ENCODE measurements around the gene SERPINE3.

DNA sequence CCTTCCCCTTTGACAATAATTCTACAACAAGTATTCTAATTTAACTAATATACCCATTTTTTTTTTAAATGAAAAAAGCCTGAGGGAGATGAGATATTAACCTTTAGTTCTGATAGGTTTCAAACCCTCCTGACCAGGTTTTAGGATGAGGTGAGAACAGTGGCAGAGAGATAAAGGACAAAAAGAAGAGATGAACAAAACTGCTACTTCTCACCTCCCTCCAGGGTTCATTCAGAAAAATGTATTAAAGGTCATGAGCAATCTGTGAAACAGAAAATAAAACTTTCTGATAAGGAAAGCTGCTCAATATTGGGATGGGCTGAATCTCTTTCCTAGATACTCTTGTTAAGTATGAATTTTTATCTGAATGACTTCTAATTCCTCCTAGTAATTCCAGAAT is 24.1 kb downstream of the SERPINE3 start:
- TF ChIP-seq, protein P1, sequence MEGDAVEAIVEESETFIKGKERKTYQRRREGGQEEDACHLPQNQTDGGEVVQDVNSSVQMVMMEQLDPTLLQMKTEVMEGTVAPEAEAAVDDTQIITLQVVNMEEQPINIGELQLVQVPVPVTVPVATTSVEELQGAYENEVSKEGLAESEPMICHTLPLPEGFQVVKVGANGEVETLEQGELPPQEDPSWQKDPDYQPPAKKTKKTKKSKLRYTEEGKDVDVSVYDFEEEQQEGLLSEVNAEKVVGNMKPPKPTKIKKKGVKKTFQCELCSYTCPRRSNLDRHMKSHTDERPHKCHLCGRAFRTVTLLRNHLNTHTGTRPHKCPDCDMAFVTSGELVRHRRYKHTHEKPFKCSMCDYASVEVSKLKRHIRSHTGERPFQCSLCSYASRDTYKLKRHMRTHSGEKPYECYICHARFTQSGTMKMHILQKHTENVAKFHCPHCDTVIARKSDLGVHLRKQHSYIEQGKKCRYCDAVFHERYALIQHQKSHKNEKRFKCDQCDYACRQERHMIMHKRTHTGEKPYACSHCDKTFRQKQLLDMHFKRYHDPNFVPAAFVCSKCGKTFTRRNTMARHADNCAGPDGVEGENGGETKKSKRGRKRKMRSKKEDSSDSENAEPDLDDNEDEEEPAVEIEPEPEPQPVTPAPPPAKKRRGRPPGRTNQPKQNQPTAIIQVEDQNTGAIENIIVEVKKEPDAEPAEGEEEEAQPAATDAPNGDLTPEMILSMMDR (IDR thresholded peaks at IDR 0.05): no peak
- TF ChIP-seq POLR2A (IDR thresholded peaks at IDR 0.05) (no peak), POLR2AphosphoS5 (IDR thresholded peaks at IDR 0.05) (no peak), EP300 (IDR thresholded peaks at IDR 0.05) (no peak)
